HepG2 (cell line): ENCODE data around the gene CEP20. TPM values are rescaled to one million over a fixed set of nuclear protein-coding genes. Genes with fewer than 3 reads are reported as not detected.

Experiments used
- CREB1 ChIP-seq, 2 experiments: fragments of 450-650 bp in 1 of 2; IDR thresholded peaks; 2 replicates each; pipeline ENCODE4 v1.6.1; 2016 to 2017; ENCODE audit warnings: control low read depth in 1 of 2, mild to moderate bottlenecking in 1 of 2, missing compliant biosample characterization in 1 of 2, missing genetic modification characterization in 1 of 2
- EEA1 ChIP-seq: sonication (generic); formaldehyde crosslinking; IDR thresholded peaks from 2 replicates; pipeline ENCODE4 v1.5.1; 2020; ENCODE audit warnings: mild to moderate bottlenecking, missing genetic modification reagents, borderline replicate concordance
- ETV6 ChIP-seq: sonication (generic); formaldehyde crosslinking; conservative IDR thresholded peaks from 2 replicates; pipeline ENCODE4 v1.4.0; 2020; ENCODE audit warnings: missing genetic modification reagents
- ISX ChIP-seq: sonication (generic); formaldehyde crosslinking; conservative IDR thresholded peaks from 2 replicates; pipeline ENCODE4 v1.5.0; 2020; ENCODE audit warnings: missing genetic modification reagents
- KLF6 ChIP-seq: IDR thresholded peaks from 2 replicates; pipeline ENCODE4 v1.8.0; 2016; ENCODE audit warnings: missing biosample characterization, missing genetic modification reagents
- NCOR1 ChIP-seq: fragments of 200-600 bp; sonication (generic); IDR thresholded peaks from 2 replicates; pipeline ENCODE4 v1.7.0; 2017; ENCODE audit warnings: antibody characterized with exemption, low read length, borderline replicate concordance
- NPAS2 ChIP-seq: sonication (generic); formaldehyde crosslinking; IDR thresholded peaks from 2 replicates; pipeline ENCODE4 v1.8.0; 2022; ENCODE audit warnings: mild to moderate bottlenecking, missing genetic modification reagents, borderline replicate concordance
- ZBTB42 ChIP-seq: sonication (generic); formaldehyde crosslinking; IDR thresholded peaks from 2 replicates; pipeline ENCODE4 v1.5.0; 2020; ENCODE audit warnings: mild to moderate bottlenecking, missing genetic modification reagents
- ZNF124 ChIP-seq: sonication (generic); formaldehyde crosslinking; IDR thresholded peaks from 2 replicates; pipeline ENCODE4 v1.4.0; 2020; ENCODE audit warnings: missing genetic modification reagents
- ZNF331 ChIP-seq: sonication (generic); formaldehyde crosslinking; IDR thresholded peaks from 2 replicates; pipeline ENCODE4 v1.4.0; 2020; ENCODE audit warnings: missing genetic modification reagents
- ZNF607 ChIP-seq: sonication (generic); formaldehyde crosslinking; IDR thresholded peaks from 2 replicates; pipeline ENCODE4 v1.5.1; 2020; ENCODE audit warnings: missing genetic modification reagents, mild to moderate bottlenecking, borderline replicate concordance
- ZNF672 ChIP-seq: sonication (generic); formaldehyde crosslinking; IDR thresholded peaks from 2 replicates; pipeline ENCODE4 v1.8.1; 2022; ENCODE audit warnings: missing genetic modification reagents
- ZNF678 ChIP-seq: sonication (generic); formaldehyde crosslinking; IDR thresholded peaks from 2 replicates; pipeline ENCODE4 v1.4.0; 2020; ENCODE audit warnings: mild to moderate bottlenecking, missing genetic modification reagents
- ZSCAN21 ChIP-seq: sonication (generic); formaldehyde crosslinking; IDR thresholded peaks from 2 replicates; pipeline ENCODE4 v1.8.0; 2022; ENCODE audit warnings: mild to moderate bottlenecking, missing genetic modification reagents, moderate library complexity, borderline replicate concordance
- polyA plus RNA-seq, 8 experiments: library from polyadenylated mRNA; depleted of rRNA in 3 of 8; stranded (reverse) in 7 of 8; unstranded in 1 of 8; fragments of >200 nt; fragmentation: Illumina TruSeq in 4 of 8; extraction: Trizol in 4 of 8; gene quantifications; 2 replicates each; pipeline versions ENCODE4 v1.2.1 to v1.2.3, GENCODE V29; 2011 to 2016; ENCODE audit warnings: low read depth in 4 of 8, missing spikeins in 1 of 8, mixed read lengths in 1 of 8; ENCODE audit not compliant: insufficient read depth in 1 of 8
- total RNA-seq, 5 experiments: library from RNA; depleted of rRNA; stranded (reverse); fragments of >200 nt; fragmentation: Illumina TruSeq; extraction: Trizol; gene quantifications; 2 replicates each; pipeline ENCODE4 v1.2.3, GENCODE V29; 2016; ENCODE audit warnings: low read depth in 1 of 5
- TF ChIP-seq, protein P1 (sequence below): sonication (generic); formaldehyde crosslinking; IDR thresholded peaks from 2 replicates; pipeline ENCODE4 v1.4.0; 2020; ENCODE audit warnings: missing genetic modification reagents, borderline replicate concordance
- TF ChIP-seq, protein P2 (sequence below): sonication (generic); formaldehyde crosslinking; IDR thresholded peaks from 2 replicates; pipeline ENCODE4 v1.5.1; 2020; ENCODE audit warnings: mild to moderate bottlenecking, missing genetic modification reagents, moderate library complexity
- TF ChIP-seq, protein P3 (sequence below): sonication (generic); formaldehyde crosslinking; IDR thresholded peaks from 2 replicates; pipeline ENCODE4 v1.4.0; 2020; ENCODE audit warnings: mild to moderate bottlenecking, missing genetic modification reagents, borderline replicate concordance
- TF ChIP-seq, protein P4 (sequence below): sonication (generic); formaldehyde crosslinking; IDR thresholded peaks from 2 replicates; pipeline ENCODE4 v1.4.0; 2020; ENCODE audit warnings: missing genetic modification reagents

The CEP20 gene
- total and polyA plus RNA-seq, 2 of the 13 experiments (the other 11 are each of a cell fraction or from before 2014, with no cell fraction given) = 53.0 to 54.1 TPM

DNA sequence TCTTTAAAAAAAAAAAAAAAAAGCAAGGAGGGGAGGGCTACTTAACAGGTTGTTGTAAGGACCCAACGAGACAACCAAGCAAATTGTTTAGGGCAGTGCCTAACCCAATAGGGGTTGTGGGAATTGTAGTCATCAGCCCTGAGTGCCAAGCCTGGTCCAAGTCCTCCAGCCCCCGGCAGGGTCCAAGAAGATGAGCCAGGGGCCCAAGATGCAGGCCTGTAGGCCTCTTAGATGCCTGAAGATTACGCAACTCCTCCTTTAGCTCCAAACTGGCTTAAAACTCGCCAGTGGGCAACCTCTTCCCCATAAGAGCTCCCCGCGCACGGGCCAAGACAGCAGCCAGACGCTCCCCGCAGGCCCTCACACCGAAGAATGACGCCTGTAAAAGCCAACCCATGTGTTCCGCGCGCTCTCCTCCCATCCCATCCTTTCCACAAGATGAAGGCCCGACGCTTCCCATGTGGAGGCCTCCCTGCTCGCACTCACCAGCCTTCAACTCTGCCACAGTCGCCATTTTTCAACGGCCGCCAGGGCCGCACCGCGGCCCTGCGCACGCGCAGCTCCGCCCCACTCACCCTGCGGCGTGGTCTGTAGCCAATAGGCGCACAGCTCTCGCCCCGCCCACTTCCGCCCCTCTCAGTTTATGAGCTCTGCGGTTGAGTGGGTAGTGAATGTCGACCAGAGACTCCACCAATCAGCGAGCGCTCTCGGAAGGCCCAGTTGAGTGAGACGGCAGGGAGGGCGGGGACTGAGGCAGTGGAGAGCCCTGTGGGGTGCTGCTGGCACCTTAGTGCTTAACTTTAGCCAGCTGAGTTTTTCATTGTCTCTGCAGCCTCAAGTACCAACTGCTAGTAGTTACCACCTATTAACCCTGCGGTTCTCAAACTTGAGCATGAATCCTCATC lies at the start of gene CEP20 (continued):
- peak; percentile 80 for TF ChIP-seq CREB1 (IDR thresholded peaks at IDR 0.05)
- TF ChIP-seq CREB1 (CRISPR knock-in tag; IDR thresholded peaks at IDR 0.05) = peak; percentile 80
- no peak for TF ChIP-seq ZNF678 (CRISPR knock-in tag)
- TF ChIP-seq, protein P1, sequence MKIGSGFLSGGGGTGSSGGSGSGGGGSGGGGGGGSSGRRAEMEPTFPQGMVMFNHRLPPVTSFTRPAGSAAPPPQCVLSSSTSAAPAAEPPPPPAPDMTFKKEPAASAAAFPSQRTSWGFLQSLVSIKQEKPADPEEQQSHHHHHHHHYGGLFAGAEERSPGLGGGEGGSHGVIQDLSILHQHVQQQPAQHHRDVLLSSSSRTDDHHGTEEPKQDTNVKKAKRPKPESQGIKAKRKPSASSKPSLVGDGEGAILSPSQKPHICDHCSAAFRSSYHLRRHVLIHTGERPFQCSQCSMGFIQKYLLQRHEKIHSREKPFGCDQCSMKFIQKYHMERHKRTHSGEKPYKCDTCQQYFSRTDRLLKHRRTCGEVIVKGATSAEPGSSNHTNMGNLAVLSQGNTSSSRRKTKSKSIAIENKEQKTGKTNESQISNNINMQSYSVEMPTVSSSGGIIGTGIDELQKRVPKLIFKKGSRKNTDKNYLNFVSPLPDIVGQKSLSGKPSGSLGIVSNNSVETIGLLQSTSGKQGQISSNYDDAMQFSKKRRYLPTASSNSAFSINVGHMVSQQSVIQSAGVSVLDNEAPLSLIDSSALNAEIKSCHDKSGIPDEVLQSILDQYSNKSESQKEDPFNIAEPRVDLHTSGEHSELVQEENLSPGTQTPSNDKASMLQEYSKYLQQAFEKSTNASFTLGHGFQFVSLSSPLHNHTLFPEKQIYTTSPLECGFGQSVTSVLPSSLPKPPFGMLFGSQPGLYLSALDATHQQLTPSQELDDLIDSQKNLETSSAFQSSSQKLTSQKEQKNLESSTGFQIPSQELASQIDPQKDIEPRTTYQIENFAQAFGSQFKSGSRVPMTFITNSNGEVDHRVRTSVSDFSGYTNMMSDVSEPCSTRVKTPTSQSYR = no peak
- TF ChIP-seq ISX (CRISPR knock-in tag) = no peak
- TF ChIP-seq, protein P2, sequence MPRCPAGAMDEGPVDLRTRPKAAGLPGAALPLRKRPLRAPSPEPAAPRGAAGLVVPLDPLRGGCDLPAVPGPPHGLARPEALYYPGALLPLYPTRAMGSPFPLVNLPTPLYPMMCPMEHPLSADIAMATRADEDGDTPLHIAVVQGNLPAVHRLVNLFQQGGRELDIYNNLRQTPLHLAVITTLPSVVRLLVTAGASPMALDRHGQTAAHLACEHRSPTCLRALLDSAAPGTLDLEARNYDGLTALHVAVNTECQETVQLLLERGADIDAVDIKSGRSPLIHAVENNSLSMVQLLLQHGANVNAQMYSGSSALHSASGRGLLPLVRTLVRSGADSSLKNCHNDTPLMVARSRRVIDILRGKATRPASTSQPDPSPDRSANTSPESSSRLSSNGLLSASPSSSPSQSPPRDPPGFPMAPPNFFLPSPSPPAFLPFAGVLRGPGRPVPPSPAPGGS (CRISPR knock-in tag) = peak; percentile 57; the same call in 1 of the 2 replicates
- TF ChIP-seq ZNF124 (CRISPR knock-in tag) = peak; percentile 40; the same call in 1 of the 2 replicates
- no peak for TF ChIP-seq KLF6 (CRISPR knock-in tag)
- TF ChIP-seq ZNF607 (CRISPR knock-in tag) = peak; percentile 44; the same call in 1 of the 2 replicates
- peak; percentile 70 for TF ChIP-seq ZNF331 (CRISPR knock-in tag)
- TF ChIP-seq, protein P3, sequence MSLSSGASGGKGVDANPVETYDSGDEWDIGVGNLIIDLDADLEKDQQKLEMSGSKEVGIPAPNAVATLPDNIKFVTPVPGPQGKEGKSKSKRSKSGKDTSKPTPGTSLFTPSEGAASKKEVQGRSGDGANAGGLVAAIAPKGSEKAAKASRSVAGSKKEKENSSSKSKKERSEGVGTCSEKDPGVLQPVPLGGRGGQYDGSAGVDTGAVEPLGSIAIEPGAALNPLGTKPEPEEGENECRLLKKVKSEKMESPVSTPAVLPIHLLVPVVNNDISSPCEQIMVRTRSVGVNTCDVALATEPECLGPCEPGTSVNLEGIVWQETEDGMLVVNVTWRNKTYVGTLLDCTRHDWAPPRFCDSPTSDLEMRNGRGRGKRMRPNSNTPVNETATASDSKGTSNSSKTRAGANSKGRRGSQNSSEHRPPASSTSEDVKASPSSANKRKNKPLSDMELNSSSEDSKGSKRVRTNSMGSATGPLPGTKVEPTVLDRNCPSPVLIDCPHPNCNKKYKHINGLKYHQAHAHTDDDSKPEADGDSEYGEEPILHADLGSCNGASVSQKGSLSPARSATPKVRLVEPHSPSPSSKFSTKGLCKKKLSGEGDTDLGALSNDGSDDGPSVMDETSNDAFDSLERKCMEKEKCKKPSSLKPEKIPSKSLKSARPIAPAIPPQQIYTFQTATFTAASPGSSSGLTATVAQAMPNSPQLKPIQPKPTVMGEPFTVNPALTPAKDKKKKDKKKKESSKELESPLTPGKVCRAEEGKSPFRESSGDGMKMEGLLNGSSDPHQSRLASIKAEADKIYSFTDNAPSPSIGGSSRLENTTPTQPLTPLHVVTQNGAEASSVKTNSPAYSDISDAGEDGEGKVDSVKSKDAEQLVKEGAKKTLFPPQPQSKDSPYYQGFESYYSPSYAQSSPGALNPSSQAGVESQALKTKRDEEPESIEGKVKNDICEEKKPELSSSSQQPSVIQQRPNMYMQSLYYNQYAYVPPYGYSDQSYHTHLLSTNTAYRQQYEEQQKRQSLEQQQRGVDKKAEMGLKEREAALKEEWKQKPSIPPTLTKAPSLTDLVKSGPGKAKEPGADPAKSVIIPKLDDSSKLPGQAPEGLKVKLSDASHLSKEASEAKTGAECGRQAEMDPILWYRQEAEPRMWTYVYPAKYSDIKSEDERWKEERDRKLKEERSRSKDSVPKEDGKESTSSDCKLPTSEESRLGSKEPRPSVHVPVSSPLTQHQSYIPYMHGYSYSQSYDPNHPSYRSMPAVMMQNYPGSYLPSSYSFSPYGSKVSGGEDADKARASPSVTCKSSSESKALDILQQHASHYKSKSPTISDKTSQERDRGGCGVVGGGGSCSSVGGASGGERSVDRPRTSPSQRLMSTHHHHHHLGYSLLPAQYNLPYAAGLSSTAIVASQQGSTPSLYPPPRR (CRISPR knock-in tag) = no peak
- TF ChIP-seq ZNF672 (CRISPR knock-in tag) = no peak
- TF ChIP-seq ZSCAN21 = no peak
- TF ChIP-seq ZBTB42 = no peak
- peak; percentile 85; the same call in 1 of the 2 replicates for TF ChIP-seq EEA1
- TF ChIP-seq, protein P4, sequence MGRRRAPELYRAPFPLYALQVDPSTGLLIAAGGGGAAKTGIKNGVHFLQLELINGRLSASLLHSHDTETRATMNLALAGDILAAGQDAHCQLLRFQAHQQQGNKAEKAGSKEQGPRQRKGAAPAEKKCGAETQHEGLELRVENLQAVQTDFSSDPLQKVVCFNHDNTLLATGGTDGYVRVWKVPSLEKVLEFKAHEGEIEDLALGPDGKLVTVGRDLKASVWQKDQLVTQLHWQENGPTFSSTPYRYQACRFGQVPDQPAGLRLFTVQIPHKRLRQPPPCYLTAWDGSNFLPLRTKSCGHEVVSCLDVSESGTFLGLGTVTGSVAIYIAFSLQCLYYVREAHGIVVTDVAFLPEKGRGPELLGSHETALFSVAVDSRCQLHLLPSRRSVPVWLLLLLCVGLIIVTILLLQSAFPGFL (CRISPR knock-in tag) = no peak
- peak; percentile 21; the same call in 1 of the 2 replicates for TF ChIP-seq NCOR1
- TF ChIP-seq ETV6 = no peak
- no peak for TF ChIP-seq NPAS2 (CRISPR knock-in tag)
